ENCODE results near the gene MCF2L2.
A peak's percentile ranks its signal among the peaks of the same experiment; 100 is the strongest.
"Not testable (repeated sequence)": the region's sequence is repeated elsewhere in the genome, so short reads cannot be mapped to it uniquely, and the experiment has no call there.

The MCF2L2 gene

GRCh38 chr3:183193762-183194689 is 234.4 kb downstream of the MCF2L2 start:
- no peak for DNase-seq

DNA sequence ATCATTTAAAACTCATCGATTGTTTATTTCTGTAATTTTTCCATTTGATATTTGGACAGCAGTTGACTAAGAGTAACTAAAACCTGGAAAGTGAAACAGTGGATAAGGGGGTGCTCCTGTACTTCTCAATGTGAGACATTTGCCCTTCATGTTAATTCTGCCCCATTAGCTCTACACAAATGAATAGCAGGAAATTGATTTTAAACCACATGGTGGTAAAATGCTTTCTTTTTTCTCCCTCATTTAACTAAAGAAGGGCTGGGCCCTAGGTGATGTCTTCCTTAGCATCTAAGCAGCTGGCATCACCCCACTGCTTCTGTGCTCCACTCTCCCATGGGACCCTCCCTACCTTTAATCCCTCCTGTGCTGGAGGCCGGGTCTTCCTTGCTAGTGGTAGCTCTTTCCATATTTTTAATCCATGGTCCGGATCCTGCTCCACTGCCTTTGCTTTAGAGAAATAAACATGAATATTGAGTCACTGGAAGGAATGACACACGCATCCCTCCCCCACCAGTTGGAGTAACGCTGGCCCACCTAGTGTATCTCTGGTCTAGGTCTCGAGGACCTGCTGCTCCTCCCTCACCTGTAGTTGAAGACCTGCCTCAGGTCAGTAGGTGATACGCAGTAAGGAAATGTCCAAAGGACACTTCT is 235.6 kb downstream of the MCF2L2 start:
- DNase-seq, result no peak

DNA sequence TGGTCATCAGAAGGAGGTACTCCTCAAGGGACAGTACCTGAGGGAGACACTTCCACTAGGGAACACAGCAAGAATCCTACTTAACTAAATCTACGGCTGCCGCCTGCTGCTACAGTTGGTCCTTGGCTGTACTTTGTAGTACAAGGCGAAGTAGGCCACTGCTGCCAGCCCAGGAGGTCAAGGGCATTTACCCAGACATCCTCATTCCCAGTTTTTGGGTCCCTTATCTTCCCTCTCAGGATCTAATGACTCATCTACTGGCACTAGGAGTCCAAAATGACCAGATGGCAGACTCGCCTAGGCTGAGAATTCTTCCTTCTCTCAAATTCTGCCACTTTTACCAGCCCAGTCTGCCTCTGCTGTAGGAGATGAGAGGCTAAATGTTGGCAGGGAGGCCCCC is 238.8 kb downstream of the MCF2L2 start:
- DNase-seq, result no peak

DNA sequence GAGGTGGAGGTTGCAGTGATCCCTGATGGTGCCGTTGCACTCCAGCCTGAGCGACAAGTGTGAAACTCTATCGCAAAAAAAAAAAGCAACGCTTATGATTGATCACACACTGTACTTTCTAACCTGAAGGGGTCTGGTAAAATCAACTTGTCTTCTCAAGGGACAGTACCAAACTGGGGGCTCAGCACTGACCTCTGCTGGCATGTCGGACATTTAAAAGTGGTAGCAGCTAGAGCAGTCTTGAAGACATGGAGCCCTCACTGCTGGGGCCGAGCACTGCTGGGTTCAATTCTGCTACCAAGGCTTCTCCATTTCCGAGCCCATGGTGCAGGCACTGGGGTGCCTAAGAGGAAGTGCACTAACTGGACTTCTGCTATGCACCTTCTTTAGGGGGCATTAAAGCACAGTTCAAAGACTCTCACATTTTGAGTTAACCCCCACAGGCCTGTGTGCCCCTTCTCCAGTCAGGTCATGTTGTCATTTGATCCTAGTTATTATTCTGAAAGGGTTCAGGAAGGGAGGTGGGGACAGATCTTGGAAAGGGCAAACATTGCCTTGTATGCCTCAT is 239.4 kb downstream of the MCF2L2 start:
- DNase-seq, result peak in 1 of 2 experiments; percentile 11

DNA sequence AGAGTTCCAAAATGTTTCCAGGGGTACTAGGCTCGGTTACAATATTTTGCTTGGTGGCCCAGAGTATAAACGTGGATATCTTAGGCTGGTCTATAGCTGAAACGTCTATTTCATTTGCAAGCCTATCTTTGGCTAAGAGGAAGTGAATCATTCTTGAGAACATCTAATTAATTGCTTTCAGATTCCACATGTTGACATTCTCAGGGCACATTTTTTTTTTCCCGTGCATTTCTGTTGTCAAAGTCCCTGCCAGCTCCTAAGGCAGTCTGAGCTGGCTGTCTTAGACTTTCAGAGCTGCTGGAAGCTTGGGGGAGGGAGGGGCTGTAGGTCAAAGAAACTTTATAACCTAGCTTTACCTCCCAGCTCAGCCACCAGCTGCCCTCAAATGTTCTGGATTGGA is 242.7 kb downstream of the MCF2L2 start:
- peak in 1 of 2 experiments; percentile 78 for DNase-seq

DNA sequence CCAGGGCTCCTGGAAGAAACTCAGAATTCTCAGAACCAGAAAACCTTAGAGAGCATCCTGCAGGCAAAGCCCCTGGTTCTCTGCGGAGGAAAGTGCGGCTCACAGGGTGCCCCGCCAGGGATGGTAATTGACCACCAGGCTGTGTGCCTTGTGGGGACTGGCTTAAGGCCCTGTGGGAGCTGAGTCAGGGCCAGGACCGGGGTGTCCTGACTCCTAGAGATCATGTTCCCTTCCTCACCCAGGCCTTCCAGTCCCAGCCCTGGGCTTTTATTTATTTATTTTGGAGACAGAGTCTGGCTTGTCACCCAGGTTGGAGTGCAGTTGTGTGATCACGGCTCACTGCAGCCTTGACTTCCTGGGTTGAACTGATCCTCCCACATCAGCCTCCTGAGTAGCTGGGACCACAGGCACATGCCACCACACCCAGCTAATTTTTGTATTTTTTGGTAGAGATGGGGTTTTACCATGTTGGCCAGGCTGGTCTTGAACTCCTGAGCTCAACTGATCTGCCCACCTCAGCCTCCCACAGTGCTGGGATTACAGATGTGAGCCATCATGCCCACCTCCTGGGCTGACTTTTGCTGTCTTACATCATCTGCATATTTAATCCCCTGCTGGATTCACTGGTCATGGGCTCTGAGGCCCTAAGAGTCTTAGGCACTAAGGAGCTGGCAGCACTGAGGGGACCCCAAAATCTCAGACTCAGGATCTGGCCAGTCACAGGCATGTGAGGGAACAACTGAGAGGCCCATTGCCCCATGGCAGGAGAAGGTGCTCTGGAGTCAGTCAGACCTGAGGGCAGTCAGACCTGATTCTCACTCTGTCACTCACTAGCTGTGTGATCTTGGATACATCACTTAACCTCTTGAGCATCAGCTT is 245.4 kb downstream of the MCF2L2 start:
- no peak for DNase-seq

GRCh38 chr3:183182073-183182472 is 246.3 kb downstream of the MCF2L2 start:
- DNase-seq, result no peak

DNA sequence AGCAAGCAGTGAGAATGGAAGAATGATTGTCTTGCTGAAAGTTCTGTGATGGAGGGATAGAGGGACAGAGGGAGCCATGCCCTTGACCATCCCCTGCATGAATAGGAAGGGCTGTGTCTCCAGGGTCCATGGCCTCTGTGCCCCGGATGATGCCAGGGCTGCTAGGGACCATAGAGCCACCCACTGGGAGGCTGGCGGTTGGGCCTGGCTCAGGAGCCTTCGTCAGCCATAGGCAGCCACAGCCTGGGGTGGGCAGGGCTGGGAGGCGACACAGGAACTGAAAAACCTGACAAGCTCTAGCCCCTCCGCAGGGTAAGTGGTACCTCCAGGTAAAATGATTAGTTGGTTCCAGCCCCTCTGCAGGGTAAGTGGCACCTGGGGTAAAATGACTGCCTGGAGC is 246.8 kb downstream of the MCF2L2 start:
- DNase-seq, result no peak

DNA sequence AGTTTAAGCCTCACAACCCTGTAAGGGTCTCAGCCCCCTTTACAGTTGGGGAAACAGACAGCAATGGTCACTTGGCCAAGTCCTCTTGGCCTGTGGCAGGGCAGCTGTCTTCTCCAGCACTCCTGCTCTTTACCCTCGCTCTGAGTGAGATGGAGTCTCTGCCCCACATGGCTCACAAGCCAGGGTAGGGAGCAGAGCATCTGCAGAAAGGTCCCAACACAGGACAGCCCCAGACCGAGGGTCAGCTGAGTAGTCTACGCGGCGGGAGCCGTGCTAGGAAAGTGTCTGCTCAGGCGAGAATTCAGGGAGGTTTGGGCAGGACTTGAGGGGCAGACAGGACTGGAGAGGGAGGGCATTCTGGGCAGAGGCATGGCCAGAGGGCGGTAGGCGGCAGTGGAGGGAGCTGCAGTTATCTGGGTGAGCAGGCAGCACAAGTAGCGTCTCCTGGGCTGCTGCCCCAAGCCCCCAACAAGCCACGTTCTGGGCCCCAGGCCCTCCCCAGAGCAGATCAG is 247.6 kb downstream of the MCF2L2 start:
- no peak for DNase-seq

GRCh38 chr3:183180110-183180783 is 248.2 kb downstream of the MCF2L2 start:
- no peak for DNase-seq

DNA sequence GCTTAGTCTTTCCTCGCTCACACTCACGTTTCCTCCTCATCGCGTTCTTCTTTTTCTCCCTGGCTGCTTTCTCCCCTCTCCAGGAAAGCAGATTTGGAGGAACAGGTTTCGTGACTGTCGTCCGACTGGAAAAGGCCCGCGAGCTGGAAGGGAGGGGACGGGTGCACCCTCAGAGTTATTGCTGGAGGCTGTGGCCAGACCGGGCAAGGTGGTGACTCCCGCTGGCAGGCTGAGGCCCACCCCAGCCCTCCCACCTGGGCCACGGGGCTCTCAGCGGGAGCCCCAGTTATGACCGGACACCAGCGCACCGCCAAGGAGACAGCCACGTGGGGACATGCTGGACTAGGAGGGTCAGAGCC is 248.9 kb downstream of the MCF2L2 start:
- not testable (repeated sequence) for DNase-seq

- DNase-seq, result peak; percentile 66 to 70
Measured at GRCh38 chr3:183178833-183179549, 249.4 kb downstream of the MCF2L2 start.

DNA sequence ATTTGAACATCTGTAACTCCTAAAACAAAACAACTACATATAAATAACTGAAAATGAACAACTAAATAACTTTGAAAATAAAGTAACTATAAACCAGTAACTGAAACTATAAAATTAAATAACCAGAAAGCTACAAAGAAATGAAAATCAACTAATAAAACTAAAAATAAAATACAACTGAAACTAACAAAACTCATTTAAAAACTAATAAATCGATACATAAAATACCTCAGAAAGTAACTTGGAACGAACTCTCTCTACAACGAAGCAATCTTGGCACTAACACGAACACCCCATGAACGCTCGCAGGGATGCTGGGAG is 249.9 kb downstream of the MCF2L2 start:
- DNase-seq, result no peak

GRCh38 chr3:183172051-183172639 is 256.3 kb downstream of the MCF2L2 start:
- DNase-seq, result no peak

DNA sequence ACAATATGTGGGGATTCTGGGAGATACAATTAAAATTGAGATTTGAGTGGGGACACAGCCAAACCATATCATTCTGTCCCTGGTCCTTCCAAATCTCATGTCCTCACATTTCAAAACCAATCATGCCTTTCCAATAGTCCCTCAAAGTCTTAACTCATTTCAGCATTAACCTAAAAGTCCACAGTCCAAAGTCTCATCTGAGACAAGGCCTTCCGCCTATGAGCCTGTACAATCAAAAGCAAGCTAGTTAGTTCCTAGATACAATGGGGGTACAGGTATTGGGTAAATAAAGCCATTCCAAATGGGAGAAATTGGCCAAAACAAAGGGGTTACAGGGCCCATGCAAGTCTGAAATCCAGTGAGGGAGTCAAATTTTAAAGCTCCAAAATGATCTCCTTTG is 260.4 kb downstream of the MCF2L2 start:
- DNase-seq, result not testable (repeated sequence)

DNA sequence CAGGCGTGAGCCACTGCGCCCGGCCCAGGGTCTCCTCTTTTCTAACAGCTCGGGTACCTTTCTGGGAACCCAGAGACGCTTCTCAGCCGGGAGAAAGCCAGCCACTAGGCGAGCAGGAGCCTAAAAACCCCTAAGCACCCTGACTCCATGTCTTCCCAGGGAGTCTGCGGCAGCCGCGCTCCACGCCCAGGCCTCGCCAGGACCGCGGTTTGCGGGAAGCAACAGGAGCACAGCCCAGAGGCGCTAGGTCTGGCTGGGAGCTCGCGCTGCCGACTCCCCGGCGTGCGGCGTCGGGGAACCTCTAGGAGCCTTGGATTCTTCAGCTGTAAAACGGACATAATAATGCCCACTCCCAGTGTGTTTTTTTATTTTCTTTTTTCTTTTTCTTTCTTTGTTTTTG is 264.9 kb downstream of the MCF2L2 start:
- DNase-seq, result no peak

GRCh38 chr3:183161552-183162336 is 266.7 kb downstream of the MCF2L2 start:
- DNase-seq, result no peak

DNA sequence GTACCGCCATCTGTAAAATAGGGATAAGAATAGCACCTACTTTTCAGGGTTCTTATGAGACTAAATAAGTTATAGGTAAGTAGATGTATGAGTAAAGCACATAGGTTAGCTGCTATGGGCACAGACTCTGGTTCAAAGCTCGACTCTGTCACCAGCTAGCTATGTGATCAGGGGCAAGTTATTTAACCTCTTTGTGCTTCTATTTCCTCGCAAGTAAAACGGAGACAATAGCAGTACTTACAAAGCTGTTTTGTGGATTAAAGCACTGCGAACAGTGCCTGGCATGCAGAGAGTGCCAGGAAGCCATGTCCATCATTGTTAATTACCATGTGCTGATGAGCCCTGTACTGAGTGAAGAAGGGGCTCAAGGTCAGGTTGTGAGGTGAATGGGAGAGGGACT is 267.8 kb downstream of the MCF2L2 start:
- no peak for DNase-seq

- DNase-seq, result peak in 1 of 2 experiments; percentile 8
Measured at GRCh38 chr3:183159333-183159732, 269.1 kb downstream of the MCF2L2 start.

DNA sequence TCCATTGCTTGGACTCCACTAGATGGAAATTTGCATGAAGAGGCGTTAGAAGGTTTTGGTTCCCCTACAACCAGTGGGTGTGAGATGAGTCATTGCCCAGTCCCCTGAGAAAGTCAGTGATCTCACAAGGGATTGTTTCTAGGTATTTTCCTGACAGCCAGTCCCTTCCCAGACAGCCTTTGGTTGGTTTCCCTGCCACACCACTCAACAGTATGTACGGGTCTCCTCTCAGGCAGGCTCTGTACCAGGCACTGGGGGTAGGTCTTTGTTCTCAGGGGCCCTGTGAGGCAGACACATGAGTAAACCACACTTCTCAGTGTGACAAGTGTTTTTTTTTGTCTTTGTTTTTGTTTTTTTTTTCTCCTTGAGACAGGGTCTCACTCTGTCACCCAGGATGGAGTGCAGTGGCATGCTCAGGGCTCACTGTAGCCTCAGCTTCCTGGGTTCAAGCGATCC is 269.8 kb downstream of the MCF2L2 start:
- DNase-seq, result no peak

All from SW 1271 (cell line).